Measurements from ENCODE around the gene XRCC6. TPM values are rescaled to one million over a fixed set of nuclear protein-coding genes. Genes with fewer than 3 reads are reported as not detected.

Gene XRCC6
- polyA plus RNA-seq, 1 donor (not counting 4 experiments of a cell fraction or from before 2014, with no cell fraction given): 247 TPM

DNA sequence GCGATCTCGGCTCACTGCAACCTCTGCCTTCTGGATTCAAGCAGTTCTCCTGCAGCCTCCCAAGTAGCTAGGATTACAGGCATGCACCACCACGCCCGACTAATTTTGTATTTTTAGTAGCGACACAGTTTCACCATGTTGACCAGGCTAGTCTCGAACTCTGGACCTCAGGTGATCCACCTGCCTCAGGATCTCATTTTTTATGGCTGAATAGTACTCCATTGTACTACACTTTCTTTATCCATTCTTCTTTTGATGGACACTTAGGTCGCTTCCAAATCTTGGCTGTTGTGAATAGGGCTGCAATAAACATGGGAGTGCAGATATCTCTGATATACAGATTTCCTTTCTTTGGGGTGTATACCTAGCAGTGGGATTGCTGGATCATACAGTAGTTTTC, 20.8 kb downstream of the XRCC6 start:
- dilution Hi-C loops (cut with MboI; ENCODE audit: extremely low pct_ligation_motif_present, low sequenced_read_pairs): no loop called here
- Histone ChIP-seq H2AFZ (ENCODE audit: control insufficient read depth, low read length) (no peak overlapping the region), H3K9me3 (ENCODE audit: control insufficient read depth, low read depth, low read length) (no peaks in the 10 kb centered on the region), H3K36me3 (ENCODE audit: control insufficient read depth in 2 of 2, extremely low read depth in 1 of 2, insufficient read depth in 2 of 2, low read length in 2 of 2) (peaks cover 28 to 47% of the 10 kb centered on the region in 2 experiments), H3K9me1 (ENCODE audit: control insufficient read depth, extremely low read depth, insufficient read depth, low read length) (no peaks in the 10 kb centered on the region), H4K20me1 (ENCODE audit: control insufficient read depth, extremely low read depth, insufficient read depth, low read length) (no peaks in the 10 kb centered on the region), H3K4me1 (ENCODE audit: control insufficient read depth, extremely low read depth, insufficient read depth, low read length) (no peaks in the 10 kb centered on the region), H3K4me2 (ENCODE audit: control insufficient read depth, extremely low read depth, insufficient read depth, low read depth, low read length) (no peak overlapping the region), H3K27me3 (ENCODE audit: control insufficient read depth, extremely low read depth, insufficient read depth, low read length) (no peaks in the 10 kb centered on the region), H3K4me3 (ENCODE audit: control insufficient read depth in 2 of 3, extremely low read depth in 1 of 3, insufficient read depth in 2 of 3, low read depth in 1 of 3, low read length in 3 of 3) (no peak overlapping the region), H3K27ac (ENCODE audit: control insufficient read depth, insufficient read depth, low read length) (no peak overlapping the region), H3K79me2 (ENCODE audit: control insufficient read depth, insufficient read depth, low read length) (peaks cover 38% of the 10 kb centered on the region), H3K9ac (ENCODE audit: control insufficient read depth, extremely low read depth, insufficient read depth, low read length) (no peak overlapping the region)
- no peak for TF ChIP-seq EZH2 (IDR thresholded peaks at IDR 0.05; ENCODE audit: low read length)
- no peak for TF ChIP-seq CTCF (optimal IDR thresholded peaks at IDR 0.05 in 1 of 3, IDR thresholded peaks at IDR 0.05 in 1 of 3, conservative IDR thresholded peaks at IDR 0.05 in 1 of 3; ENCODE audit: extremely low read depth in 1 of 3, insufficient read depth in 2 of 3, low read length in 3 of 3)
- FAIRE-seq (no peak), DNase-seq (ENCODE audit: low read depth, low spot score) (no peak)

GRCh38 chr22:41642331-41643110, 21.4 kb downstream of the XRCC6 start:
- Histone ChIP-seq H3K79me2 (ENCODE audit: control insufficient read depth, insufficient read depth, low read length) (peaks cover 40% of the 10 kb centered on the region), H3K27ac (ENCODE audit: control insufficient read depth, insufficient read depth, low read length) (peak overlapping the region; percentile 1), H3K4me1 (ENCODE audit: control insufficient read depth, extremely low read depth, insufficient read depth, low read length) (no peaks in the 10 kb centered on the region), H3K4me2 (ENCODE audit: control insufficient read depth, extremely low read depth, insufficient read depth, low read depth, low read length) (peak overlapping the region; percentile 0), H3K9ac (ENCODE audit: control insufficient read depth, extremely low read depth, insufficient read depth, low read length) (no peak overlapping the region), H3K27me3 (ENCODE audit: control insufficient read depth, extremely low read depth, insufficient read depth, low read length) (no peaks in the 10 kb centered on the region), H4K20me1 (ENCODE audit: control insufficient read depth, extremely low read depth, insufficient read depth, low read length) (no peaks in the 10 kb centered on the region), H3K9me1 (ENCODE audit: control insufficient read depth, extremely low read depth, insufficient read depth, low read length) (no peaks in the 10 kb centered on the region), H2AFZ (ENCODE audit: control insufficient read depth, low read length) (no peak overlapping the region), H3K36me3 (ENCODE audit: control insufficient read depth in 2 of 2, extremely low read depth in 1 of 2, insufficient read depth in 2 of 2, low read length in 2 of 2) (peaks cover 29 to 42% of the 10 kb centered on the region in 2 experiments), H3K9me3 (ENCODE audit: control insufficient read depth, low read depth, low read length) (no peaks in the 10 kb centered on the region), H3K4me3 (ENCODE audit: control insufficient read depth in 2 of 3, extremely low read depth in 1 of 3, insufficient read depth in 2 of 3, low read depth in 1 of 3, low read length in 3 of 3) (no peak overlapping the region)
- dilution Hi-C loops (cut with MboI; ENCODE audit: extremely low pct_ligation_motif_present, low sequenced_read_pairs): no loop called here
- TF ChIP-seq EZH2 (IDR thresholded peaks at IDR 0.05; ENCODE audit: low read length) (no peak), CTCF (optimal IDR thresholded peaks at IDR 0.05 in 1 of 3, IDR thresholded peaks at IDR 0.05 in 1 of 3, conservative IDR thresholded peaks at IDR 0.05 in 1 of 3; ENCODE audit: extremely low read depth in 1 of 3, insufficient read depth in 2 of 3, low read length in 3 of 3) (no peak)
- DNase-seq (ENCODE audit: low read depth, low spot score) (no peak), FAIRE-seq (peak; percentile 61)

Measured in keratinocyte (primary cell).